K562 (cell line): ENCODE results near the gene TMSB4X. TPM values are rescaled to one million over a fixed set of nuclear protein-coding genes. Genes with fewer than 3 reads are reported as not detected.

Source experiments
- ARID1B ChIP-seq: fragments of 450-650 bp; IDR thresholded peaks from 2 replicates; pipeline ENCODE4 v1.6.1; 2016; ENCODE audit warnings: antibody characterized with exemption, mild to moderate bottlenecking, inconsistent platforms
- BHLHE40 ChIP-seq: IDR thresholded peaks from 2 replicates; pipeline ENCODE4 v1.6.1; 2011; ENCODE audit warnings: low read length, improper control_type of control experiment
- CBFA2T2 ChIP-seq: fragments of 450-650 bp; conservative IDR thresholded peaks from 2 replicates; pipeline ENCODE4 v1.6.1; 2017; ENCODE audit warnings: mild to moderate bottlenecking
- FUS ChIP-seq: fragments of 200-400 bp; formaldehyde crosslinking; optimal IDR thresholded peaks from 2 replicates; pipeline ENCODE3; 2017; ENCODE audit warnings: low read depth, low read length
- RBM22 ChIP-seq: fragments of 200-400 bp; formaldehyde crosslinking; IDR thresholded peaks from 2 replicates; pipeline ENCODE4 v1.6.1; 2018; ENCODE audit warnings: low read length, low read depth; ENCODE audit not compliant: poor library complexity, severe bottlenecking
- TEAD4 ChIP-seq, 2 experiments: sonication (generic) in 1 of 2; formaldehyde crosslinking in 1 of 2; IDR thresholded peaks; 2 replicates each; pipeline versions ENCODE4 v1.6.1 to v1.8.0; 2012 to 2022; ENCODE audit warnings: borderline replicate concordance in 1 of 2, inconsistent platforms in 1 of 2, low read length in 1 of 2, mild to moderate bottlenecking in 1 of 2, missing genetic modification reagents in 1 of 2
- polyA plus RNA-seq, 8 experiments: library from polyadenylated mRNA; depleted of rRNA in 4 of 8; stranded (reverse) in 5 of 8; unstranded in 3 of 8; fragments of >200 nt; fragmentation: Nextera tagmentation in 2 of 8; fragmentation: Illumina TruSeq in 1 of 8; extraction: Ambion mirVana in 2 of 8; extraction: Trizol in 1 of 8; gene quantifications; 2 replicates each; pipeline versions ENCODE4 v1.2.1 to v1.2.3, GENCODE V29; 2011 to 2014; ENCODE audit warnings: inconsistent platforms in 1 of 8, missing spikeins in 1 of 8
- total RNA-seq, 7 experiments: library from RNA; depleted of rRNA in 6 of 7; stranded (reverse); fragments of >200 nt in 6 of 7; fragmentation: Illumina TruSeq in 2 of 7; extraction: Trizol in 2 of 7; gene quantifications; 2 replicates each; pipeline versions ENCODE4 v1.2.1 to v1.2.3, GENCODE V29; 2011 to 2021; ENCODE audit warnings: low replicate concordance in 1 of 7
- TF ChIP-seq, protein P1 (sequence below): fragments of 450-650 bp; IDR thresholded peaks from 2 replicates; pipeline ENCODE4 v1.6.1; 2016; ENCODE audit warnings: mild to moderate bottlenecking, moderate library complexity
- TF ChIP-seq, protein P2 (sequence below): sonication (generic); formaldehyde crosslinking; IDR thresholded peaks from 2 replicates; pipeline ENCODE4 v1.9.0; 2022; ENCODE audit warnings: mild to moderate bottlenecking, missing genetic modification reagents

TMSB4X gene
- total and polyA plus RNA-seq, 9 of the 15 experiments (the other 6 are each of a cell fraction or from before 2014, with no cell fraction given): 1,035 to 2,035 (median 1,529) TPM

DNA sequence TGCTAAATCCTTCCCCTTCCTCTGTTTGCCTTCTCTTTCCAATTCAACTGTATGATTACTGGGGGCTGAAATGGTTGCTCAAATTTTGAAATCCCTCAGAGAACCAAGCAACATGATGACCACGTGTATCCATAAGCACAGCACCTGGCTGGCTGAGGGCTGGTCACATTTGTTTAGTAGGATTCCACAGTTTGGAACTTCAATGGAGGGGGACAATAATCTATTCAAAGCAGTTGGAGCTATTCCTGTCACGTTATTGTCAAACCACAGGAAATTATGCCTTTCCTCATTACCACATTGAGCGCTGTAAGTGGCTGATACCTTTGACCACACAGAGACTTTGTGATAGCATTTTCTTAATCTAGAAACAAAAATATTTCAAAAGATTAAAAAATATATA, 7.0 kb downstream of the TMSB4X start (continued):
- TF ChIP-seq, protein P1, sequence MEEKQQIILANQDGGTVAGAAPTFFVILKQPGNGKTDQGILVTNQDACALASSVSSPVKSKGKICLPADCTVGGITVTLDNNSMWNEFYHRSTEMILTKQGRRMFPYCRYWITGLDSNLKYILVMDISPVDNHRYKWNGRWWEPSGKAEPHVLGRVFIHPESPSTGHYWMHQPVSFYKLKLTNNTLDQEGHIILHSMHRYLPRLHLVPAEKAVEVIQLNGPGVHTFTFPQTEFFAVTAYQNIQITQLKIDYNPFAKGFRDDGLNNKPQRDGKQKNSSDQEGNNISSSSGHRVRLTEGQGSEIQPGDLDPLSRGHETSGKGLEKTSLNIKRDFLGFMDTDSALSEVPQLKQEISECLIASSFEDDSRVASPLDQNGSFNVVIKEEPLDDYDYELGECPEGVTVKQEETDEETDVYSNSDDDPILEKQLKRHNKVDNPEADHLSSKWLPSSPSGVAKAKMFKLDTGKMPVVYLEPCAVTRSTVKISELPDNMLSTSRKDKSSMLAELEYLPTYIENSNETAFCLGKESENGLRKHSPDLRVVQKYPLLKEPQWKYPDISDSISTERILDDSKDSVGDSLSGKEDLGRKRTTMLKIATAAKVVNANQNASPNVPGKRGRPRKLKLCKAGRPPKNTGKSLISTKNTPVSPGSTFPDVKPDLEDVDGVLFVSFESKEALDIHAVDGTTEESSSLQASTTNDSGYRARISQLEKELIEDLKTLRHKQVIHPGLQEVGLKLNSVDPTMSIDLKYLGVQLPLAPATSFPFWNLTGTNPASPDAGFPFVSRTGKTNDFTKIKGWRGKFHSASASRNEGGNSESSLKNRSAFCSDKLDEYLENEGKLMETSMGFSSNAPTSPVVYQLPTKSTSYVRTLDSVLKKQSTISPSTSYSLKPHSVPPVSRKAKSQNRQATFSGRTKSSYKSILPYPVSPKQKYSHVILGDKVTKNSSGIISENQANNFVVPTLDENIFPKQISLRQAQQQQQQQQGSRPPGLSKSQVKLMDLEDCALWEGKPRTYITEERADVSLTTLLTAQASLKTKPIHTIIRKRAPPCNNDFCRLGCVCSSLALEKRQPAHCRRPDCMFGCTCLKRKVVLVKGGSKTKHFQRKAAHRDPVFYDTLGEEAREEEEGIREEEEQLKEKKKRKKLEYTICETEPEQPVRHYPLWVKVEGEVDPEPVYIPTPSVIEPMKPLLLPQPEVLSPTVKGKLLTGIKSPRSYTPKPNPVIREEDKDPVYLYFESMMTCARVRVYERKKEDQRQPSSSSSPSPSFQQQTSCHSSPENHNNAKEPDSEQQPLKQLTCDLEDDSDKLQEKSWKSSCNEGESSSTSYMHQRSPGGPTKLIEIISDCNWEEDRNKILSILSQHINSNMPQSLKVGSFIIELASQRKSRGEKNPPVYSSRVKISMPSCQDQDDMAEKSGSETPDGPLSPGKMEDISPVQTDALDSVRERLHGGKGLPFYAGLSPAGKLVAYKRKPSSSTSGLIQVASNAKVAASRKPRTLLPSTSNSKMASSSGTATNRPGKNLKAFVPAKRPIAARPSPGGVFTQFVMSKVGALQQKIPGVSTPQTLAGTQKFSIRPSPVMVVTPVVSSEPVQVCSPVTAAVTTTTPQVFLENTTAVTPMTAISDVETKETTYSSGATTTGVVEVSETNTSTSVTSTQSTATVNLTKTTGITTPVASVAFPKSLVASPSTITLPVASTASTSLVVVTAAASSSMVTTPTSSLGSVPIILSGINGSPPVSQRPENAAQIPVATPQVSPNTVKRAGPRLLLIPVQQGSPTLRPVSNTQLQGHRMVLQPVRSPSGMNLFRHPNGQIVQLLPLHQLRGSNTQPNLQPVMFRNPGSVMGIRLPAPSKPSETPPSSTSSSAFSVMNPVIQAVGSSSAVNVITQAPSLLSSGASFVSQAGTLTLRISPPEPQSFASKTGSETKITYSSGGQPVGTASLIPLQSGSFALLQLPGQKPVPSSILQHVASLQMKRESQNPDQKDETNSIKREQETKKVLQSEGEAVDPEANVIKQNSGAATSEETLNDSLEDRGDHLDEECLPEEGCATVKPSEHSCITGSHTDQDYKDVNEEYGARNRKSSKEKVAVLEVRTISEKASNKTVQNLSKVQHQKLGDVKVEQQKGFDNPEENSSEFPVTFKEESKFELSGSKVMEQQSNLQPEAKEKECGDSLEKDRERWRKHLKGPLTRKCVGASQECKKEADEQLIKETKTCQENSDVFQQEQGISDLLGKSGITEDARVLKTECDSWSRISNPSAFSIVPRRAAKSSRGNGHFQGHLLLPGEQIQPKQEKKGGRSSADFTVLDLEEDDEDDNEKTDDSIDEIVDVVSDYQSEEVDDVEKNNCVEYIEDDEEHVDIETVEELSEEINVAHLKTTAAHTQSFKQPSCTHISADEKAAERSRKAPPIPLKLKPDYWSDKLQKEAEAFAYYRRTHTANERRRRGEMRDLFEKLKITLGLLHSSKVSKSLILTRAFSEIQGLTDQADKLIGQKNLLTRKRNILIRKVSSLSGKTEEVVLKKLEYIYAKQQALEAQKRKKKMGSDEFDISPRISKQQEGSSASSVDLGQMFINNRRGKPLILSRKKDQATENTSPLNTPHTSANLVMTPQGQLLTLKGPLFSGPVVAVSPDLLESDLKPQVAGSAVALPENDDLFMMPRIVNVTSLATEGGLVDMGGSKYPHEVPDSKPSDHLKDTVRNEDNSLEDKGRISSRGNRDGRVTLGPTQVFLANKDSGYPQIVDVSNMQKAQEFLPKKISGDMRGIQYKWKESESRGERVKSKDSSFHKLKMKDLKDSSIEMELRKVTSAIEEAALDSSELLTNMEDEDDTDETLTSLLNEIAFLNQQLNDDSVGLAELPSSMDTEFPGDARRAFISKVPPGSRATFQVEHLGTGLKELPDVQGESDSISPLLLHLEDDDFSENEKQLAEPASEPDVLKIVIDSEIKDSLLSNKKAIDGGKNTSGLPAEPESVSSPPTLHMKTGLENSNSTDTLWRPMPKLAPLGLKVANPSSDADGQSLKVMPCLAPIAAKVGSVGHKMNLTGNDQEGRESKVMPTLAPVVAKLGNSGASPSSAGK: peak; percentile 70
- no peak for TF ChIP-seq FUS
- TF ChIP-seq CBFA2T2: peak; percentile 30
- TF ChIP-seq BHLHE40: 0 out of 2 replicates have a peak, but pooled peaks have one; percentile 24
- TF ChIP-seq TEAD4 (IDR thresholded peaks at IDR 0.05; ENCODE audit: low read length): peak; percentile 61; the same call in 1 of the 2 replicates
- no peak for TF ChIP-seq TEAD4 (CRISPR knock-in tag; IDR thresholded peaks at IDR 0.05; ENCODE audit: borderline replicate concordance)
- TF ChIP-seq, protein P2, sequence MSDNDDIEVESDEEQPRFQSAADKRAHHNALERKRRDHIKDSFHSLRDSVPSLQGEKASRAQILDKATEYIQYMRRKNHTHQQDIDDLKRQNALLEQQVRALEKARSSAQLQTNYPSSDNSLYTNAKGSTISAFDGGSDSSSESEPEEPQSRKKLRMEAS (CRISPR knock-in tag): 0 out of 2 replicates have a peak, but pooled peaks have one; percentile 30
- TF ChIP-seq ARID1B: 0 out of 2 replicates have a peak, but pooled peaks have one; percentile 24
- TF ChIP-seq RBM22: no peak
